PFSK-1 (cell line): ENCODE data around the gene SEC24C.

Experiments used
- POLR2AphosphoS5 ChIP-seq: IDR thresholded peaks from 2 replicates; pipeline ENCODE4 v1.6.1; 2012; ENCODE audit warnings: low read depth, mild to moderate bottlenecking, control low read depth, low read length, moderate library complexity
- SIN3A ChIP-seq: IDR thresholded peaks from 2 replicates; pipeline ENCODE4 v1.6.1; 2012; ENCODE audit warnings: mild to moderate bottlenecking, low read length, moderate library complexity, borderline replicate concordance; ENCODE audit not compliant: insufficient read depth
- TF ChIP-seq, protein P1 (sequence below), 2 experiments: IDR thresholded peaks; 2 replicates each; pipeline versions ENCODE4 v1.6.1 to v1.8.0; 2011 to 2012; ENCODE audit warnings: low read depth in 2 of 2, low read length in 2 of 2, control low read depth in 1 of 2, inconsistent platforms in 1 of 2, mild to moderate bottlenecking in 1 of 2, moderate library complexity in 1 of 2; ENCODE audit not compliant: insufficient read depth in 1 of 2

DNA sequence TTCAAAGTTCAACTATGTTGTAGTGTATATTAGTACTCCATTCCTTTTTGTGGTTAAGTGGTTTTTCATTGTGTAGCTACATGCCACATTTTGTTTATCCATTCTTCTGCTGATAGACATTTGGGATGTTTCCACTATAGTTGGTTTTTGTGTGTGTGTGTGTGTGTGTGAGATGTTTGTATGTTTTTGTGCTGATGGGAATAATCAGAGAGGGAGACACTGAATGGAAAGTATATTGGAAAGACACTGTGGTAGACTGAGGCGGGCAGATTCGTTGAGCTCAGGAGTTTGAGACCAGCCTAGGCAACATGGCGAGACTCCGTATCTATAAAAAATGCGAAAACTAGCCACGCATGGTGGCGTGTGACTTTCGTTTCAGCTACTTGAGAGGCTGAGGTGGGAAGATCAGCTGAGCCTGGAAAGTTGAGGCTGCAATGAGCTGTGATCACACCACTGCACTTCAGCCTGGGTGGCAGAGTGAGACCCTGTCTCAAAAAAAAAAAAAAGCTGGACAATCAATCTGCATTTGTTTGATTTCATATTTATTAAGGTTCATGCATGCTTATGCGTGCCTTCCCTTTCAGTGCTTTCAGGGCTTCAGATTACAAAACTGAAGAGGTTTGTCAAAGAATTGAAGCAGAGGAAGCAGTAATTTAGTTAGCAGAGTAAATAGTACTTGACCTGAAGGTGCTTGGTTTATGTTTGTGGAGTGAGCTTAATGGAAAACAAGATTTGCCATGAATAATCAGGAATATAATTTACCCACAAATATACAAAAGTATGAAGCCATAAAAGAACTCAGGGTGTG lies 14.7 kb downstream of the SEC24C start:
- TF ChIP-seq POLR2AphosphoS5 (no peak), SIN3A (no peak)
- TF ChIP-seq, protein P1, sequence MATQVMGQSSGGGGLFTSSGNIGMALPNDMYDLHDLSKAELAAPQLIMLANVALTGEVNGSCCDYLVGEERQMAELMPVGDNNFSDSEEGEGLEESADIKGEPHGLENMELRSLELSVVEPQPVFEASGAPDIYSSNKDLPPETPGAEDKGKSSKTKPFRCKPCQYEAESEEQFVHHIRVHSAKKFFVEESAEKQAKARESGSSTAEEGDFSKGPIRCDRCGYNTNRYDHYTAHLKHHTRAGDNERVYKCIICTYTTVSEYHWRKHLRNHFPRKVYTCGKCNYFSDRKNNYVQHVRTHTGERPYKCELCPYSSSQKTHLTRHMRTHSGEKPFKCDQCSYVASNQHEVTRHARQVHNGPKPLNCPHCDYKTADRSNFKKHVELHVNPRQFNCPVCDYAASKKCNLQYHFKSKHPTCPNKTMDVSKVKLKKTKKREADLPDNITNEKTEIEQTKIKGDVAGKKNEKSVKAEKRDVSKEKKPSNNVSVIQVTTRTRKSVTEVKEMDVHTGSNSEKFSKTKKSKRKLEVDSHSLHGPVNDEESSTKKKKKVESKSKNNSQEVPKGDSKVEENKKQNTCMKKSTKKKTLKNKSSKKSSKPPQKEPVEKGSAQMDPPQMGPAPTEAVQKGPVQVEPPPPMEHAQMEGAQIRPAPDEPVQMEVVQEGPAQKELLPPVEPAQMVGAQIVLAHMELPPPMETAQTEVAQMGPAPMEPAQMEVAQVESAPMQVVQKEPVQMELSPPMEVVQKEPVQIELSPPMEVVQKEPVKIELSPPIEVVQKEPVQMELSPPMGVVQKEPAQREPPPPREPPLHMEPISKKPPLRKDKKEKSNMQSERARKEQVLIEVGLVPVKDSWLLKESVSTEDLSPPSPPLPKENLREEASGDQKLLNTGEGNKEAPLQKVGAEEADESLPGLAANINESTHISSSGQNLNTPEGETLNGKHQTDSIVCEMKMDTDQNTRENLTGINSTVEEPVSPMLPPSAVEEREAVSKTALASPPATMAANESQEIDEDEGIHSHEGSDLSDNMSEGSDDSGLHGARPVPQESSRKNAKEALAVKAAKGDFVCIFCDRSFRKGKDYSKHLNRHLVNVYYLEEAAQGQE (IDR thresholded peaks at IDR 0.05; ENCODE audit: insufficient read depth in 1 of 2, low read depth in 2 of 2, low read length in 2 of 2): no peak
